ENCODE measurements around the gene CDH12. TPM values are rescaled to one million over a fixed set of nuclear protein-coding genes. Genes with fewer than 3 reads are reported as not detected.
"Not testable (repeated sequence)": the region's sequence is repeated elsewhere in the genome, so short reads cannot be mapped to it uniquely, and the experiment has no call there.

The CDH12 gene
- total RNA-seq, 6 experiments from 2014 or later: not detected

GRCh38 chr5:22223079-22223478 is 630.1 kb downstream of the CDH12 start:
- Mint-ChIP-seq H3K4me1 (ENCODE audit: low read depth) (no peaks in the 10 kb centered on the region), H3K27me3 (ENCODE audit: insufficient read depth) (no peaks in the 10 kb centered on the region), H3K36me3 (ENCODE audit: low read depth) (no peaks in the 10 kb centered on the region), H3K9me3 (peaks cover 19% of the 10 kb centered on the region), H3K27ac (no peak overlapping the region), H3K4me3 (no peak overlapping the region)
- DNase-seq: no peak
- no peak for TF ChIP-seq CTCF (IDR thresholded peaks at IDR 0.05)

- H3K9me3 Mint-ChIP-seq; H3K4me3 Mint-ChIP-seq; H3K27ac Mint-ChIP-seq; H3K27me3 Mint-ChIP-seq (ENCODE audit: insufficient read depth); H3K4me1 Mint-ChIP-seq (ENCODE audit: low read depth); DNase-seq; H3K36me3 Mint-ChIP-seq (ENCODE audit: low read depth): not testable (repeated sequence)
These were observed 639.2 kb downstream of the CDH12 start for GRCh38 chr5:22213703-22214495.

DNA sequence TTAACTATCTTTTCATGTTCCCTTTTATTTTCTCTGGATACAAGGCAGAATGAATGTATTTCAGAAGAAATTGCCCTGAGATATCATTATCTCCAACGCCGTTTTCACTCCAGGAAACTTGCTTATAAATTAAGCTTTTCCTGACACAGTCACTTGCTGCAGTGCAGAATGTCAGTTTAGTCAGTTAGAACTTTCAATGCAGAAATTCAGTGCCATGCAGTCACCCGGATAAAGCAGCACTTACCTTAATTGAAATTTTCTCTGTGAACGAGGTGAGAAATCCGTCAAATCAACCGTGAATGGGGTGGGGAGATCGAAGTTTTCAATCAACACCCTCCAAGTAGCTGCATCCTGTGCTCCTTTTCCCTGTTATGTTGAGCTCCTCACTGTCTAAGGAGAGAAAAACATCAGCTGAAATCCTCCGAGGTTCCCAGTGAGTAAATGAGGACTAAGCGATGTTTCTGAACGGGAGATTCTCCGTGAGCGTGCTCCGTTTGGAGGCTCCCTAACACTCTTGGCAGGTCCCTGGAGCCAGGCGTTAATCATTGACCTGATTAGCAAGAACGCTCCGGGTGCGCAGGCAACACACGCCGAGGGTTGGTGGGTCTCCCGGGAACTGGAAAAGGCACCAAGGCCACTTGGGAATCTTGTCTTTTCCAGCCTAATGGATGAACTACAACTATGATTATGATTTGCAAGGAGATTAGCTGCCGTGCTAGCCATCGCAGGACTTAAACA is 640.7 kb downstream of the CDH12 start:
- not testable (repeated sequence) for H3K4me3 Mint-ChIP-seq; H3K27me3 Mint-ChIP-seq (ENCODE audit: insufficient read depth); DNase-seq; H3K36me3 Mint-ChIP-seq (ENCODE audit: low read depth); H3K4me1 Mint-ChIP-seq (ENCODE audit: low read depth); H3K27ac Mint-ChIP-seq; H3K9me3 Mint-ChIP-seq

- not testable (repeated sequence) for H3K4me1 Mint-ChIP-seq (ENCODE audit: low read depth); H3K4me3 Mint-ChIP-seq; H3K27me3 Mint-ChIP-seq (ENCODE audit: insufficient read depth); DNase-seq; H3K27ac Mint-ChIP-seq; H3K36me3 Mint-ChIP-seq (ENCODE audit: low read depth)
- H3K9me3 Mint-ChIP-seq: peaks cover 18% of the 10 kb centered on the region
These were observed 644.7 kb downstream of the CDH12 start for GRCh38 chr5:22208463-22208862.

DNA sequence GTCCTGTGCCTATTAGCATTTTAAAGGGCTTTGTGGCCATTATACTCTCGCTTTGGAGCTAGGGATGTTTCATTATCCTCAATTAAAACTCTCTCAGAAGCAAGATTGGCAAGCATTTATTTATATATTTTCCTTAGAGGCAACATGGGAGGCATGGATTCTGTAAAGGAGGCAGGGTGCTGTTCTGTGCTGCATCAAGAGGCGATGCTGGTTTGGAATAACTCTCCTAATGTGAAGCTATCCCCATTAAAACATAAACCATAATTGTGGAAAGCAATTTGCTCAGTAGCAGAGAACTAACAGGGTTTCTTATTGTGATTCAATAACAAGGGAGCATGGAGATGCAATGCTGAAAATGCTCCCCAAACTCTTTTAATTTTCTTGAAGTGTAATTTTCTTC is 664.5 kb downstream of the CDH12 start:
- not testable (repeated sequence) for H3K36me3 Mint-ChIP-seq (ENCODE audit: low read depth); H3K4me3 Mint-ChIP-seq; DNase-seq; H3K27ac Mint-ChIP-seq; H3K27me3 Mint-ChIP-seq (ENCODE audit: insufficient read depth); H3K4me1 Mint-ChIP-seq (ENCODE audit: low read depth)
- H3K9me3 Mint-ChIP-seq: peaks cover 36% of the 10 kb centered on the region

- not testable (repeated sequence) for H3K4me3 Mint-ChIP-seq; H3K36me3 Mint-ChIP-seq (ENCODE audit: low read depth); H3K27me3 Mint-ChIP-seq (ENCODE audit: insufficient read depth); DNase-seq; H3K4me1 Mint-ChIP-seq (ENCODE audit: low read depth); H3K27ac Mint-ChIP-seq
- H3K9me3 Mint-ChIP-seq: peaks cover 38% of the 10 kb centered on the region
These were observed 665.4 kb downstream of the CDH12 start for GRCh38 chr5:22187632-22188228.

- H3K27me3 Mint-ChIP-seq (ENCODE audit: insufficient read depth); H3K4me3 Mint-ChIP-seq; H3K36me3 Mint-ChIP-seq (ENCODE audit: low read depth); DNase-seq; H3K9me3 Mint-ChIP-seq; H3K27ac Mint-ChIP-seq; H3K4me1 Mint-ChIP-seq (ENCODE audit: low read depth): not testable (repeated sequence)
These were observed 683.9 kb downstream of the CDH12 start for GRCh38 chr5:22169226-22169625.

DNA sequence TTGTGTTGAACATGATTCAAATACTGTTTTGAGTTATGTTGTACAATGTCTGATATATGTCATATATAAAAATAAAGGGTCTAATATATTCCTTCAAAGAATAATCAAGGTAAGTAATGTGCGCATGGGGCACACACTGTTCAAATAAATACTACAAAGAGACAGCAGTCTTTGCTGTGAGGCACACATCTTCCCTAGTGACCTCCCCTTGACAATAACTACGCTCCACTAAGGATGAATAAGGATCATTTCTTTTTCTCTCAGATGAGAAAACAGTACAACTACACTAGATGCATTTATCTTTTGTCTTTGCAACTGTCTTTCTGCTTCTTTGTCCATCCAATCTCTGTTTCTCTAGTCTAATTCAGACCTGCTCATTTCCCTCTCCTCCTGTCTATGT is 684.4 kb downstream of the CDH12 start:
- H3K9me3 Mint-ChIP-seq: peaks cover 13% of the 10 kb centered on the region
- H3K36me3 Mint-ChIP-seq (ENCODE audit: low read depth); H3K4me3 Mint-ChIP-seq; H3K27ac Mint-ChIP-seq; DNase-seq; H3K27me3 Mint-ChIP-seq (ENCODE audit: insufficient read depth); H3K4me1 Mint-ChIP-seq (ENCODE audit: low read depth): not testable (repeated sequence)

GRCh38 chr5:22165931-22166330 is 687.2 kb downstream of the CDH12 start:
- H3K4me3 Mint-ChIP-seq; H3K27me3 Mint-ChIP-seq (ENCODE audit: insufficient read depth); H3K4me1 Mint-ChIP-seq (ENCODE audit: low read depth); H3K36me3 Mint-ChIP-seq (ENCODE audit: low read depth); H3K27ac Mint-ChIP-seq; DNase-seq: not testable (repeated sequence)
- H3K9me3 Mint-ChIP-seq: peaks cover 24% of the 10 kb centered on the region

GRCh38 chr5:22164910-22165748 is 688.0 kb downstream of the CDH12 start:
- not testable (repeated sequence) for H3K36me3 Mint-ChIP-seq (ENCODE audit: low read depth); H3K27ac Mint-ChIP-seq; H3K4me1 Mint-ChIP-seq (ENCODE audit: low read depth); H3K4me3 Mint-ChIP-seq; DNase-seq; H3K27me3 Mint-ChIP-seq (ENCODE audit: insufficient read depth)
- H3K9me3 Mint-ChIP-seq: peaks cover 27% of the 10 kb centered on the region

DNA sequence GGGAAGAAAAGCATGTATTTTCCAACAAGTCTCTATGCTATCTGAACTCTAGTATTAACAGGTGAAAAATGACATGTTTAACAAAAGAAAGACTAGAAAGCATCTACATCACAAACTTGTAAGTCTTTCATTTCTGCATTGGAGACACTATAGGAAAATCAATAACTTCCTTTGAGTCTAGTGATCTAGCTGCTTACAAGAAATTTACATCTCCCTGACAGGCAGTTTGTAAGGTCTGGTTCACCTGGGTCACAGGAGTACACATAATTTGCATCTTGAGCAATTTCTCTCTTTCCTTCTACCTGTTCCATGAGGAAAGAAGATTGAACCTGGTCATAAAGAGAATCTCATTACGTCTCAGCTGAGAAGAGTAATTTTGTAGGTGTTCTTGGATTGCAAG is 696.2 kb downstream of the CDH12 start:
- not testable (repeated sequence) for H3K9me3 Mint-ChIP-seq; H3K4me3 Mint-ChIP-seq; H3K36me3 Mint-ChIP-seq (ENCODE audit: low read depth); H3K27me3 Mint-ChIP-seq (ENCODE audit: insufficient read depth); H3K27ac Mint-ChIP-seq; H3K4me1 Mint-ChIP-seq (ENCODE audit: low read depth); DNase-seq

- H3K27me3 Mint-ChIP-seq (ENCODE audit: insufficient read depth); H3K9me3 Mint-ChIP-seq; H3K36me3 Mint-ChIP-seq (ENCODE audit: low read depth); H3K4me1 Mint-ChIP-seq (ENCODE audit: low read depth); H3K4me3 Mint-ChIP-seq; H3K27ac Mint-ChIP-seq; DNase-seq: not testable (repeated sequence)
These were observed 698.4 kb downstream of the CDH12 start for GRCh38 chr5:22154779-22155178.

All from HFFc6 (cell line).